Fibroblast of peridontal ligament (primary cell): Measurements from ENCODE around the gene WDPCP.
"Not testable (repeated sequence)": the region's sequence is repeated elsewhere in the genome, so short reads cannot be mapped to it uniquely, and the experiment has no call there.

Source experiments
- DNase-seq: peaks from one replicate; pipeline ENCODE4 v3.0.0-alpha.2; 2010; ENCODE audit errors: extremely low read depth

WDPCP gene

GRCh38 chr2:63446658-63447057 is 141.6 kb downstream of the WDPCP start:
- no peak for DNase-seq

- DNase-seq, result no peak
These were observed 143.6 kb downstream of the WDPCP start for GRCh38 chr2:63444565-63445288.

GRCh38 chr2:63440612-63441011 is 147.7 kb downstream of the WDPCP start:
- DNase-seq, result no peak

GRCh38 chr2:63438181-63438580 is 150.1 kb downstream of the WDPCP start:
- DNase-seq, result no peak

GRCh38 chr2:63436488-63436887 is 151.8 kb downstream of the WDPCP start:
- no peak for DNase-seq

- DNase-seq, result no peak
These were observed 153.2 kb downstream of the WDPCP start for GRCh38 chr2:63435070-63435469.

GRCh38 chr2:63434024-63435001 is 154.0 kb downstream of the WDPCP start:
- DNase-seq, result no peak

- DNase-seq, result peak; percentile 35
These were observed 155.9 kb downstream of the WDPCP start for GRCh38 chr2:63432373-63432772.

- DNase-seq, result peak; percentile 81
These were observed 162.7 kb downstream of the WDPCP start for GRCh38 chr2:63425606-63426005.

GRCh38 chr2:63425079-63425416 is 163.2 kb downstream of the WDPCP start:
- no peak for DNase-seq

- DNase-seq, result peak; percentile 22
These were observed 163.8 kb downstream of the WDPCP start for GRCh38 chr2:63424329-63425078.

GRCh38 chr2:63422556-63422955 is 165.7 kb downstream of the WDPCP start:
- peak; percentile 28 for DNase-seq

GRCh38 chr2:63408530-63408929 is 179.7 kb downstream of the WDPCP start:
- DNase-seq, result no peak

GRCh38 chr2:63406641-63407040 is 181.6 kb downstream of the WDPCP start:
- no peak for DNase-seq

GRCh38 chr2:63403820-63404219 is 184.5 kb downstream of the WDPCP start:
- no peak for DNase-seq

- not testable (repeated sequence) for DNase-seq
These were observed 185.4 kb downstream of the WDPCP start for GRCh38 chr2:63402889-63403288.

- DNase-seq, result no peak
These were observed 189.1 kb downstream of the WDPCP start for GRCh38 chr2:63399156-63399555.

GRCh38 chr2:63379451-63379850 is 208.8 kb downstream of the WDPCP start:
- no peak for DNase-seq

- no peak for DNase-seq
These were observed 209.7 kb downstream of the WDPCP start for GRCh38 chr2:63378589-63378988.

- no peak for DNase-seq
These were observed 213.9 kb downstream of the WDPCP start for GRCh38 chr2:63374341-63374740.

- no peak for DNase-seq
These were observed 215.7 kb downstream of the WDPCP start for GRCh38 chr2:63372549-63372948.

- DNase-seq, result no peak
These were observed 219.1 kb downstream of the WDPCP start for GRCh38 chr2:63369146-63369545.
